Adrenal gland (tissue), 12 donors: ENCODE measurements around the gene TNFSF11. TPM values are rescaled to one million over a fixed set of nuclear protein-coding genes. Genes with fewer than 3 reads are reported as not detected.

Source experiments
- DNase-seq, 7 donors: peaks; one replicate each; pipeline ENCODE4 v3.0.0-alpha.2; 2019 to 2020
- H3K27ac ChIP-seq, 5 donors: fragments of 200-600 bp; sonication (generic) in 4 of 5; 1 replicate in 3 of 5; 2 replicates in 2 of 5; pipeline versions ENCODE4 v1.5.1 to v1.8.0; 2016 to 2020; ENCODE audit warnings: mild to moderate bottlenecking in 1 of 5
- H3K27me3 ChIP-seq: fragments of 200-600 bp; 2 replicates; pipeline ENCODE4 v1.8.0; 2021
- H3K36me3 ChIP-seq, 2 donors: fragments of 200-600 bp; replicated peaks in 1 of 2; 1 replicate in 1 of 2; 2 replicates in 1 of 2; pipeline versions ENCODE4 v1.5.1 to v1.8.0; 2018 to 2022
- H3K4me1 ChIP-seq, 2 donors: fragments of 200-600 bp; replicated peaks in 1 of 2; 1 replicate in 1 of 2; 2 replicates in 1 of 2; pipeline versions ENCODE4 v1.5.1 to v1.8.0; 2018 to 2021
- H3K4me3 ChIP-seq, 4 donors: fragments of 200-600 bp; sonication (generic) in 3 of 4; one replicate each; pipeline ENCODE4 v1.5.1; 2016 to 2018
- H3K9me3 ChIP-seq, 3 donors: fragments of 200-600 bp; sonication (generic) in 1 of 3; replicated peaks in 1 of 3; 1 replicate in 2 of 3; 2 replicates in 1 of 3; pipeline versions ENCODE4 v1.5.1 to v1.8.0; 2016 to 2021
- CTCF ChIP-seq, 6 experiments: fragments of 450-650 bp in 4 of 6; fragments of 200-600 bp in 2 of 6; sonication (generic) in 1 of 6; IDR thresholded peaks; 1 replicate in 5 of 6; 2 replicates in 1 of 6; pipeline versions ENCODE4 v1.5.1 to v1.8.0; 2016 to 2021; ENCODE audit warnings: antibody characterized with exemption in 6 of 6, mild to moderate bottlenecking in 2 of 6, moderate library complexity in 1 of 6
- POLR2A ChIP-seq, 2 donors: fragments of 450-650 bp; IDR thresholded peaks; one replicate each; pipeline ENCODE4 v1.6.1; 2017; ENCODE audit warnings: antibody characterized with exemption in 2 of 2, mild to moderate bottlenecking in 2 of 2, moderate library complexity in 1 of 2
- WGBS, 4 donors: extraction: QIAGEN DNeasy Blood & Tissue Kit in 2 of 4; methylation state at CpG; one replicate each; pipeline versions ENCODE4 v1.1.5 to v1.1.7; 2013 to 2017; 5-methylcytosine and 5-hydroxymethylcytosine counted together
- intact Hi-C, 2 donors: fragments of 100-400 bp; cut with DNase I; formaldehyde crosslinking; loops; one replicate each; pipeline versions ENCODE4 v1.14.1 to v1.15.0; 2022 to 2023
- polyA plus RNA-seq, 3 donors: library from polyadenylated mRNA; stranded (reverse); fragments of 200-250 nt in 2 of 3; fragments of 350-450 nt in 1 of 3; fragmentation: Illumina TruSeq in 1 of 3; extraction: RNeasy Lipid Tissue Mini Kit (QIAGEN cat#74804) in 1 of 3; gene quantifications; one replicate each; pipeline ENCODE4 v1.2.3, GENCODE V29; 2013 to 2014
- total RNA-seq, 9 donors: library from RNA; depleted of rRNA in 4 of 9; stranded (reverse); fragments of >200 nt in 4 of 9; fragments of 120-200 nt in 1 of 9; fragmentation: NEBNext Ultra II Directional in 1 of 9; extraction: Animal tissue kit (Norgen Biotek cat#: 25700) in 1 of 9; gene quantifications; one replicate each; pipeline versions ENCODE4 v1.1.0 to v1.2.4, GENCODE V29; 2013 to 2023
- donor health status: healthy with polysubstance abuse.
- donor health status: Bipolar disorder and iron deficiency.
- donor health status: DM: yes; HTN: yes; CAD: no.
- donor health status: DM: no; HTN: no; CAD: no.
- donor health status: DM: no; HTN: no; CAD: no.
- donor health status: DM: yes; HTN: yes; CAD: no.

Gene TNFSF11
- total and polyA plus RNA-seq, 12 donors, result 0.55 TPM; not detected in 11

- no peaks in the 10 kb centered on the region for H3K9me3 ChIP-seq
- WGBS, 4 donors, result 55 to 65% (median 64%) methylated on average over 4 of the region's 4 CpGs
- H3K36me3 ChIP-seq, result no peaks in the 10 kb centered on the region
- peaks cover 0 to 4% of the 10 kb centered on the region in 2 donors for H3K4me1 ChIP-seq
- H3K4me3 ChIP-seq, result no peak overlapping the region
- no peaks in the 10 kb centered on the region for H3K27me3 ChIP-seq
- no peak for DNase-seq
- TF ChIP-seq CTCF (IDR thresholded peaks at IDR 0.05) (peak in 1 of 6 experiments; percentile 10), POLR2A (IDR thresholded peaks at IDR 0.05) (no peak)
- no peak overlapping the region for H3K27ac ChIP-seq
- intact Hi-C loops, result loop anchor here in 1 of 2 donors (10.0 kb wide), 1 partner anchor 1210 kb away; no protein-coding TSS in a partner anchor
These were observed 21.3 kb downstream of the TNFSF11 start for GRCh38 chr13:42595253-42595571.

- H3K4me1 ChIP-seq, result peaks cover 0 to 4% of the 10 kb centered on the region in 2 donors
- TF ChIP-seq POLR2A (IDR thresholded peaks at IDR 0.05), result no peak
- TF ChIP-seq CTCF (IDR thresholded peaks at IDR 0.05), result no peak
- H3K36me3 ChIP-seq, result no peaks in the 10 kb centered on the region
- no peak overlapping the region for H3K4me3 ChIP-seq
- intact Hi-C loops, result loop anchor here in 1 of 2 donors (10.0 kb wide), 1 partner anchor 1207 kb away; no protein-coding TSS in a partner anchor
- H3K9me3 ChIP-seq, result no peaks in the 10 kb centered on the region
- H3K27me3 ChIP-seq, result no peaks in the 10 kb centered on the region
- DNase-seq, result no peak
- H3K27ac ChIP-seq, result no peak overlapping the region
- WGBS, 4 donors, result 81 to 89% (median 85%) methylated on average over 4 of the region's 4 CpGs
These were observed 23.6 kb downstream of the TNFSF11 start for GRCh38 chr13:42597505-42597904.

- no peak for DNase-seq
- Histone ChIP-seq H3K4me1 (no peaks in the 10 kb centered on the region), H3K27me3 (no peaks in the 10 kb centered on the region), H3K4me3 (no peak overlapping the region), H3K36me3 (no peaks in the 10 kb centered on the region), H3K27ac (no peak overlapping the region), H3K9me3 (no peaks in the 10 kb centered on the region)
- WGBS, 4 donors, result 56 to 84% (median 72%) methylated on average over 1 of the region's 1 CpG
- TF ChIP-seq CTCF (IDR thresholded peaks at IDR 0.05) (no peak), POLR2A (IDR thresholded peaks at IDR 0.05) (no peak)
- intact Hi-C loops, result no loop called here
These were observed 27.0 kb downstream of the TNFSF11 start for GRCh38 chr13:42600943-42601342.

- no peak overlapping the region for H3K27ac ChIP-seq
- intact Hi-C loops, result no loop called here
- 81 to 87% (median 84%) methylated on average over 1 of the region's 1 CpG for WGBS, 4 donors
These were observed 29.0 kb downstream of the TNFSF11 start for GRCh38 chr13:42602906-42603305.

More at GRCh38 chr13:42602906-42603305, 29.0 kb downstream of the TNFSF11 start:
- Histone ChIP-seq H3K27me3 (no peaks in the 10 kb centered on the region), H3K4me3 (no peak overlapping the region), H3K36me3 (no peaks in the 10 kb centered on the region), H3K9me3 (no peaks in the 10 kb centered on the region), H3K4me1 (no peaks in the 10 kb centered on the region)
- no peak for TF ChIP-seq POLR2A (IDR thresholded peaks at IDR 0.05)
- no peak for TF ChIP-seq CTCF (IDR thresholded peaks at IDR 0.05)
- DNase-seq, result no peak
